Brain microvascular endothelial cell (primary cell): ENCODE results near the gene REXO4.

Experiments
- DNase-seq: peaks from one replicate; pipeline ENCODE4 v3.0.0-alpha.2; 2020
- H3K27ac ChIP-seq: fragments of 250-450 bp; sonication (Bioruptor Pico); 2 replicates; pipeline ENCODE4 v1.5.1; 2020; ENCODE audit warnings: mild to moderate bottlenecking, moderate library complexity
- H3K27me3 ChIP-seq: fragments of 250-450 bp; sonication (Bioruptor Pico); replicated peaks from 2 replicates; pipeline ENCODE4 v1.5.1; 2020; ENCODE audit warnings: mild to moderate bottlenecking
- H3K36me3 ChIP-seq: fragments of 250-450 bp; sonication (Bioruptor Pico); replicated peaks from 2 replicates; pipeline ENCODE4 v1.5.1; 2020; ENCODE audit warnings: mild to moderate bottlenecking
- H3K4me3 ChIP-seq: 2 replicates; pipeline ENCODE4 v1.5.1; 2011; ENCODE audit warnings: low read depth, mild to moderate bottlenecking, control low read depth, low read length, moderate library complexity
- CTCF ChIP-seq: IDR thresholded peaks from 2 replicates; pipeline ENCODE4 v1.5.1; 2011; ENCODE audit warnings: low read depth, mild to moderate bottlenecking, moderate library complexity, low read length, control low read depth, inconsistent platforms; ENCODE audit errors: missing control alignments
- in situ Hi-C: cut with HindIII; loops from 2 replicates; pipeline ENCODE4 v1.10.0; 2017; ENCODE audit warnings: low sequenced_read_pairs, low pct_ligation_motif_present

The REXO4 gene

GRCh38 chr9:133375724-133376654 is 41.8 kb downstream of the REXO4 start, which contains the start of the genes STKLD1 and SURF4:
STKLD1 (plus strand) TSS chr9:133376366; CDS start chr9:133376474, 108 bp downstream.
SURF4 (minus strand) TSS chr9:133376060; CDS start chr9:133375969, 91 bp downstream.
- no peaks in the 10 kb centered on the region for H3K27me3 ChIP-seq
- in situ Hi-C loops: no loop called here
- peak; percentile 91 for DNase-seq
- peak within 1 kb of the TSS; percentile 94 for H3K4me3 ChIP-seq
- TF ChIP-seq CTCF: no peak
- peak within 1 kb of the TSS; percentile 96 for H3K27ac ChIP-seq
- H3K36me3 ChIP-seq: peaks cover 24% of the 10 kb centered on the region

- no peak for TF ChIP-seq CTCF
- Histone ChIP-seq H3K27ac (peak overlapping the region; percentile 96), H3K4me3 (peak overlapping the region; percentile 94), H3K27me3 (no peaks in the 10 kb centered on the region), H3K36me3 (peaks cover 32% of the 10 kb centered on the region)
- DNase-seq: peak; percentile 12
- in situ Hi-C loops: no loop called here
Measured at GRCh38 chr9:133375116-133375723, 42.6 kb downstream of the REXO4 start.

GRCh38 chr9:133374612-133375115 is 43.1 kb downstream of the REXO4 start:
- peak overlapping the region; percentile 96 for H3K27ac ChIP-seq
- no peaks in the 10 kb centered on the region for H3K27me3 ChIP-seq
- H3K36me3 ChIP-seq: peaks cover 37% of the 10 kb centered on the region
- in situ Hi-C loops: no loop called here
- peak overlapping the region; percentile 94 for H3K4me3 ChIP-seq
- DNase-seq: peak; percentile 25
- no peak for TF ChIP-seq CTCF

GRCh38 chr9:133372144-133372543 is 45.7 kb downstream of the REXO4 start:
- no peak overlapping the region for H3K27ac ChIP-seq
- H3K4me3 ChIP-seq: no peak overlapping the region
- no peak for DNase-seq
- in situ Hi-C loops: no loop called here
- peaks cover 53% of the 10 kb centered on the region for H3K36me3 ChIP-seq
- H3K27me3 ChIP-seq: no peaks in the 10 kb centered on the region
- no peak for TF ChIP-seq CTCF

- peak; percentile 35 for DNase-seq
- in situ Hi-C loops: no loop called here
- Histone ChIP-seq H3K27me3 (no peaks in the 10 kb centered on the region), H3K4me3 (no peak overlapping the region), H3K27ac (no peak overlapping the region), H3K36me3 (peaks cover 62% of the 10 kb centered on the region)
- TF ChIP-seq CTCF: no peak
Measured at GRCh38 chr9:133371261-133371711, 46.5 kb downstream of the REXO4 start.
